ENCODE results near the gene PXT1. TPM values are rescaled to one million over a fixed set of nuclear protein-coding genes. Genes with fewer than 3 reads are reported as not detected.

The PXT1 gene
- total RNA-seq, 1 donor = 0.43 TPM

GRCh38 chr6:36340618-36341454, 101.8 kb downstream of the PXT1 start:
- DNase-seq (ENCODE audit: low read depth) = peak; percentile 60
- TF ChIP-seq, protein P1, sequence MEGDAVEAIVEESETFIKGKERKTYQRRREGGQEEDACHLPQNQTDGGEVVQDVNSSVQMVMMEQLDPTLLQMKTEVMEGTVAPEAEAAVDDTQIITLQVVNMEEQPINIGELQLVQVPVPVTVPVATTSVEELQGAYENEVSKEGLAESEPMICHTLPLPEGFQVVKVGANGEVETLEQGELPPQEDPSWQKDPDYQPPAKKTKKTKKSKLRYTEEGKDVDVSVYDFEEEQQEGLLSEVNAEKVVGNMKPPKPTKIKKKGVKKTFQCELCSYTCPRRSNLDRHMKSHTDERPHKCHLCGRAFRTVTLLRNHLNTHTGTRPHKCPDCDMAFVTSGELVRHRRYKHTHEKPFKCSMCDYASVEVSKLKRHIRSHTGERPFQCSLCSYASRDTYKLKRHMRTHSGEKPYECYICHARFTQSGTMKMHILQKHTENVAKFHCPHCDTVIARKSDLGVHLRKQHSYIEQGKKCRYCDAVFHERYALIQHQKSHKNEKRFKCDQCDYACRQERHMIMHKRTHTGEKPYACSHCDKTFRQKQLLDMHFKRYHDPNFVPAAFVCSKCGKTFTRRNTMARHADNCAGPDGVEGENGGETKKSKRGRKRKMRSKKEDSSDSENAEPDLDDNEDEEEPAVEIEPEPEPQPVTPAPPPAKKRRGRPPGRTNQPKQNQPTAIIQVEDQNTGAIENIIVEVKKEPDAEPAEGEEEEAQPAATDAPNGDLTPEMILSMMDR (IDR thresholded peaks at IDR 0.05; ENCODE audit: insufficient read depth, low read depth, low read length) = peak; percentile 97
- peak overlapping the region; percentile 47 for H3K4me3 ChIP-seq (ENCODE audit: low read depth, low read length)

Small RNA genes within 50 kb of the gene (small RNA-seq; reads per million reads assigned to genes)
- not detected for gene RN7SL502P

Other genes starting within 250 kb of the PXT1 start
- 19.3 and 22.5 TPM in 2 replicates for gene BRPF3, start 246.1 kb downstream of the PXT1 start, total RNA-seq
- not detected in 2 replicates for gene PNPLA1, start 172.8 kb downstream of the PXT1 start, total RNA-seq
- not detected in 2 replicates for gene BNIP5, start 106.0 kb downstream of the PXT1 start, total RNA-seq
- 0.32 and 0.86 TPM in 2 replicates for gene ETV7, start 55.2 kb downstream of the PXT1 start, total RNA-seq
- gene KCTD20, start 146 bp upstream of the PXT1 start, total RNA-seq = 116 and 143 TPM in 2 replicates
- 32.9 and 55.3 TPM in 2 replicates for gene STK38, start 104.6 kb upstream of the PXT1 start, total RNA-seq
- 445 and 462 TPM in 2 replicates for gene SRSF3, start 151.5 kb upstream of the PXT1 start, total RNA-seq
- 302 and 522 TPM in 2 replicates for gene CDKN1A, start 235.9 kb upstream of the PXT1 start, total RNA-seq

Data from fibroblast of villous mesenchyme (primary cell).